ENCODE data around the gene TAF11. TPM values are rescaled to one million over a fixed set of nuclear protein-coding genes. Genes with fewer than 3 reads are reported as not detected.
"Not testable (repeated sequence)": the region's sequence is repeated elsewhere in the genome, so short reads cannot be mapped to it uniquely, and the experiment has no call there.

TAF11 gene
- total RNA-seq, 1 donor from 2014 or later, result 37.2 TPM

DNA sequence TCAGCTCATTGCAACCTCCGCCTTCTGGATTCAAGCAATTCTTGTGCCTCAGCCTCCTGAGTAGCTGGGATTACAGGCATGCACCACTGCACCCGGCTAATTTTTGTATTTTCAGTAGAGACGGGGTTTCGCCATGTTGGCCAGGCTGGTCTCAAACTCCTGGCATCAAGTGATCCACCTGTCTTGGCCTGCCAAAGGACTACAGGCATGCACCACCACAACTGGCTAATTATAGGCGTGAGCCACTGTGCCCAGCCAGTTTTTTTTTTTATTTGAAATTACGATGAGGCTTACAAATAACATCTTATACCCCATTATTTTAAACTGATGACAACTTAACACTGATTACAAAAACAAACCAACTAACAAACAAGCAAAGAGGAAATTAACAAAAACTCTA is 38.8 kb downstream of the TAF11 start:
- H3K9me3 Mint-ChIP-seq; H3K27ac Mint-ChIP-seq; DNase-seq (ENCODE audit: low spot score); intact Hi-C loops (cut with micrococcal nuclease); H3K4me3 Mint-ChIP-seq; H3K27me3 Mint-ChIP-seq (ENCODE audit: insufficient read depth); H3K36me3 Mint-ChIP-seq (ENCODE audit: low read depth); H3K4me1 Mint-ChIP-seq (ENCODE audit: low read depth): not testable (repeated sequence)

- peaks cover 23% of the 10 kb centered on the region for H3K36me3 Mint-ChIP-seq (ENCODE audit: low read depth)
- no peaks in the 10 kb centered on the region for H3K9me3 Mint-ChIP-seq
- intact Hi-C loops (cut with micrococcal nuclease), result no loop called here
- H3K4me1 Mint-ChIP-seq (ENCODE audit: low read depth), result peaks cover 10% of the 10 kb centered on the region
- no peak overlapping the region for H3K4me3 Mint-ChIP-seq
- H3K27me3 Mint-ChIP-seq (ENCODE audit: insufficient read depth), result no peaks in the 10 kb centered on the region
- no peak overlapping the region for H3K27ac Mint-ChIP-seq
- no peak for DNase-seq (ENCODE audit: low spot score)
Measured at GRCh38 chr6:34839666-34840352, 48.0 kb downstream of the TAF11 start.

DNA sequence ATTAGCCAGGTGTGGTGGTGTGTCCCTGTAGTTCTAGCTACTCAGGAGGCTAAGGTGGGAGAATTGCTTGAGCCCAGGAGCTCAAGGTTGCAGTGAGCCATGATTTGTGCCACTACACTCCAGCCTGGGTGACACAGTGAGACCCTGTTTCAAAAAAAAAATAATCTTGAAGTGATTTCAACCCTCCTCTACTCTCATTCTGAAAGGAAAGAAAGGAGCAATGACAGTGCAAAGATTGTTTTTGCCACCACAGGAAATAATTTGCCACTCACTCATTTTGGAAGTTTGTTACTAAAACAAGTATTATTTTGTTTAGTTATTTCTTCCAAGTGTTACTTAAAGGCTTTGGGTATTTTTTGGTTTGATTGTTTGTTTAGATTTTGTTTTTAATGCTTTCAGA is 50.3 kb downstream of the TAF11 start:
- no peaks in the 10 kb centered on the region for H3K9me3 Mint-ChIP-seq

GRCh38 chr6:34836451-34836850 is 51.4 kb downstream of the TAF11 start:
- intact Hi-C loops (cut with micrococcal nuclease), result no loop called here
- Mint-ChIP-seq H3K27ac (no peak overlapping the region), H3K27me3 (ENCODE audit: insufficient read depth) (no peaks in the 10 kb centered on the region), H3K9me3 (no peaks in the 10 kb centered on the region), H3K4me1 (ENCODE audit: low read depth) (peaks cover 10% of the 10 kb centered on the region), H3K36me3 (ENCODE audit: low read depth) (peaks cover 22% of the 10 kb centered on the region), H3K4me3 (no peak overlapping the region)
- DNase-seq (ENCODE audit: low spot score), result no peak

More for the DNA sequence above, 50.3 kb downstream of the TAF11 start:
- Mint-ChIP-seq H3K4me3 (no peak overlapping the region), H3K27ac (no peak overlapping the region), H3K36me3 (ENCODE audit: low read depth) (peaks cover 24% of the 10 kb centered on the region), H3K27me3 (ENCODE audit: insufficient read depth) (no peaks in the 10 kb centered on the region), H3K4me1 (ENCODE audit: low read depth) (peaks cover 10% of the 10 kb centered on the region)
- intact Hi-C loops (cut with micrococcal nuclease), result no loop called here
- DNase-seq (ENCODE audit: low spot score), result no peak

GRCh38 chr6:34836008-34836407 is 51.8 kb downstream of the TAF11 start:
- Mint-ChIP-seq H3K36me3 (ENCODE audit: low read depth) (peaks cover 21% of the 10 kb centered on the region), H3K27me3 (ENCODE audit: insufficient read depth) (no peaks in the 10 kb centered on the region), H3K4me1 (ENCODE audit: low read depth) (peaks cover 10% of the 10 kb centered on the region), H3K27ac (no peak overlapping the region), H3K4me3 (no peak overlapping the region), H3K9me3 (no peaks in the 10 kb centered on the region)
- no peak for DNase-seq (ENCODE audit: low spot score)
- intact Hi-C loops (cut with micrococcal nuclease), result no loop called here

DNA sequence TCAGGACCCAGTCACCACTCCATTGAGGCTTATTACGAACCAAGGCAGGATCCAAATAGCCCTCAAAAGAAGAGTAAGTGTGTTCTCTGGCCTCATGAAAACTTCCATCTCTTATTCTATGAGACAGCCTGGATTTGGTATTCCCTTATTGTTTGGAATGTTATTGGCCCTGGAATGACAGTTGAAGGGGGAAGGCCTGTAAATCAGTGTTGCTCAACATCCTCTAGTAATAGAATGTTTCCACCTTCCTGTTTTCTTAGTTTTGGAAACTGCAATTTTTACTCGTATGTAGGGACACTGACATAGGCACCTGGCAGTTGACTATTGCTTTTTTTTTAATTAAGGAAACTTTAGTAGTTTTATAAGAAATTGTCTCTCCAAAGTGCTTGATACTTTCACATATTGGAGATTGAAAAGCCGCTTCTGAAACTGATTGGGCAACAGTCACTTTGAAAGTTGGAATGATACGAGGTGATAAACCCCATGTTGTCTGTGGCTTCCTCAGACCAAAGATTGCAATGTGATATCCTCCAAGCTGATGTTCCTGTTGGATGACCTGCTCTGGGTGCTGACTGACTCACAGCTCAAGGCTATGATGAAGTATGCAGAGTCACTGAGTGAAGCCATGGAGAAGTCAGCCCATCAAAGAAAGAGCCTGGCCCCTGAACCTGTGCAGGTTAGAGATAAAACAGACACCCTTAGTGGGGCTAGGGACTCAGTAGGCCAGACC is 52.9 kb downstream of the TAF11 start:
- peaks cover 10% of the 10 kb centered on the region for H3K4me1 Mint-ChIP-seq (ENCODE audit: low read depth)

GRCh38 chr6:34832942-34833341 is 54.9 kb downstream of the TAF11 start:
- intact Hi-C loops (cut with micrococcal nuclease), result no loop called here
- H3K36me3 Mint-ChIP-seq (ENCODE audit: low read depth), result peaks cover 15% of the 10 kb centered on the region
- no peaks in the 10 kb centered on the region for H3K27me3 Mint-ChIP-seq (ENCODE audit: insufficient read depth)
- no peaks in the 10 kb centered on the region for H3K9me3 Mint-ChIP-seq
- no peak overlapping the region for H3K4me3 Mint-ChIP-seq
- no peak overlapping the region for H3K27ac Mint-ChIP-seq
- peaks cover 3% of the 10 kb centered on the region for H3K4me1 Mint-ChIP-seq (ENCODE audit: low read depth)
- DNase-seq (ENCODE audit: low spot score), result no peak

More for the DNA sequence above, 52.9 kb downstream of the TAF11 start:
- Mint-ChIP-seq H3K27ac (no peak overlapping the region), H3K9me3 (no peaks in the 10 kb centered on the region), H3K36me3 (ENCODE audit: low read depth) (peaks cover 21% of the 10 kb centered on the region), H3K4me3 (no peak overlapping the region), H3K27me3 (ENCODE audit: insufficient read depth) (no peaks in the 10 kb centered on the region)
- no peak for DNase-seq (ENCODE audit: low spot score)
- intact Hi-C loops (cut with micrococcal nuclease), result no loop called here

DNA sequence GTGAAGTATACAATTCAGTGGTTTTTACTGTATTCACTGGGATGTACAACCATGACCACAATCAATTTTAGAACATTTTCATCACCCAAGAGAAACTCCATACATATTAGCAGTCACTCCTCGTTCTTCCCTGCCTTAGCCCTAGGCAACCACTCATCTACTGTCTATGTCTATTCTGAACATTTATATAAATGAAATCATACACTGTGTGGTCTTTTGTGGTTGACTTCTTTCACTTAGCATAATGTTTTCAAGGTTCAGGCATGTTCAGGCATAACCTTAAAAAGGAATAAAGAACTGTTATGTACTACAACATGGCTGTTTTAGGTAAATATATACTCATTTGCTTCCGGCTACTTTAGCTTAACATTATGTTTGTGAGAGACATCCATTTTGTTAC is 58.7 kb downstream of the TAF11 start:
- H3K9me3 Mint-ChIP-seq, result no peaks in the 10 kb centered on the region
- H3K4me1 Mint-ChIP-seq (ENCODE audit: low read depth), result no peaks in the 10 kb centered on the region
- H3K4me3 Mint-ChIP-seq, result no peak overlapping the region
- intact Hi-C loops (cut with micrococcal nuclease), result no loop called here
- H3K36me3 Mint-ChIP-seq (ENCODE audit: low read depth), result peaks cover 4% of the 10 kb centered on the region
- no peak overlapping the region for H3K27ac Mint-ChIP-seq
- no peaks in the 10 kb centered on the region for H3K27me3 Mint-ChIP-seq (ENCODE audit: insufficient read depth)
- no peak for DNase-seq (ENCODE audit: low spot score)

Other genes starting within 250 kb of the TAF11 start
- 62.7 and 64.4 TPM in 2 replicates for gene ILRUN, start 191.3 kb downstream of the TAF11 start, total RNA-seq
- gene SNRPC, start 130.5 kb downstream of the TAF11 start, total RNA-seq, result 163 and 185 TPM in 2 replicates
- 17.2 and 17.8 TPM in 2 replicates for gene BLTP3A, start 96.0 kb downstream of the TAF11 start, total RNA-seq
- 9.5 and 9.6 TPM in 2 replicates for gene ANKS1A, start 1.2 kb upstream of the TAF11 start, total RNA-seq

Data from activated T-helper 1 cell treated with anti-CD3 and anti-CD28 coated beads, Interleukin-12 subunit alpha, Interleukin-12 subunit beta, Interleukin-2, Interleukin-4 antibody, amounts not matched to agents 30 ng/mL and 10 ng/mL and 1 ng/mL, durations not matched to agents 14 hours and 24 hours and 36 hours (primary cell).